ENCODE measurements around the gene SETD1A. TPM values are rescaled to one million over a fixed set of nuclear protein-coding genes. Genes with fewer than 3 reads are reported as not detected.
A peak's percentile ranks its signal among the peaks of the same experiment; 100 is the strongest.

Gene SETD1A
- total RNA-seq, 1 donor from 2014 or later, result 33.4 TPM

GRCh38 chr16:30953111-30953510, 4.4 kb upstream of the SETD1A start:
- H3K4me3 Mint-ChIP-seq, result no peak overlapping the region
- DNase-seq (ENCODE audit: low read depth, low spot score), result no peak
- H3K27me3 Mint-ChIP-seq (ENCODE audit: low read depth), result peaks cover 8% of the 10 kb centered on the region
- TF ChIP-seq, protein P1, sequence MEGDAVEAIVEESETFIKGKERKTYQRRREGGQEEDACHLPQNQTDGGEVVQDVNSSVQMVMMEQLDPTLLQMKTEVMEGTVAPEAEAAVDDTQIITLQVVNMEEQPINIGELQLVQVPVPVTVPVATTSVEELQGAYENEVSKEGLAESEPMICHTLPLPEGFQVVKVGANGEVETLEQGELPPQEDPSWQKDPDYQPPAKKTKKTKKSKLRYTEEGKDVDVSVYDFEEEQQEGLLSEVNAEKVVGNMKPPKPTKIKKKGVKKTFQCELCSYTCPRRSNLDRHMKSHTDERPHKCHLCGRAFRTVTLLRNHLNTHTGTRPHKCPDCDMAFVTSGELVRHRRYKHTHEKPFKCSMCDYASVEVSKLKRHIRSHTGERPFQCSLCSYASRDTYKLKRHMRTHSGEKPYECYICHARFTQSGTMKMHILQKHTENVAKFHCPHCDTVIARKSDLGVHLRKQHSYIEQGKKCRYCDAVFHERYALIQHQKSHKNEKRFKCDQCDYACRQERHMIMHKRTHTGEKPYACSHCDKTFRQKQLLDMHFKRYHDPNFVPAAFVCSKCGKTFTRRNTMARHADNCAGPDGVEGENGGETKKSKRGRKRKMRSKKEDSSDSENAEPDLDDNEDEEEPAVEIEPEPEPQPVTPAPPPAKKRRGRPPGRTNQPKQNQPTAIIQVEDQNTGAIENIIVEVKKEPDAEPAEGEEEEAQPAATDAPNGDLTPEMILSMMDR (conservative IDR thresholded peaks at IDR 0.05), result no peak
- H3K9me3 Mint-ChIP-seq, result no peaks in the 10 kb centered on the region
- peaks cover 26% of the 10 kb centered on the region for H3K4me1 Mint-ChIP-seq
- no peaks in the 10 kb centered on the region for H3K36me3 Mint-ChIP-seq (ENCODE audit: low read depth)
- H3K27ac Mint-ChIP-seq (ENCODE audit: unreplicated experiment), result no peak overlapping the region

DNA sequence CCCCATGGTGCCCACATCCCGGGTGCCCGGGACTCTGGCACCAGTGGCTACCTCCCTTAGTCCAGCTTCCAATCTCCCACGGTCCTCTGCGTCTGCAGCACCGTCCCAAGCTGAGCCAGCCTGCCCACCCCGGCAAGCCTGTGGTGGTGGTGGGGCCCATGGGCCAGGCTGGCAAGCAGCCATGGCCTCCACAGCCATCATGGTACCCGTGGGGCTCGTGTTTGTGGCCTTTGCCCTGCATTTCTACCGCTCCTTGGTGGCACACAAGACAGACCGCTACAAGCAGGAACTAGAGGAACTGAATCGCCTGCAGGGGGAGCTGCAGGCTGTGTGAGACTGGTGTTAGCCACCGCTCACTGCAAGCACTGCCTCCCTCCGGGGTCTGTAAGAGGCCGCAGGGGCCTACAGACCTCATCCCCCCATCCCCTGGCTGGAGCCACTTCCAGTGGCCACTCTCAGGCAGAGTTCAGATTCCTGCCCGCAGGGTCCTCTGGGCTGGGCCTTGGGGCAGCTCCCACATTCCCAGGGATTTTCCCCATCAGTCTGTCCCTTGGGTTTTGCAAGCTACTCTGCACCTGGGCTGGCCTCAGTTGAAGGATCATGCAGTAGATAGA, 3.9 kb upstream of the SETD1A start:
- H3K4me3 Mint-ChIP-seq, result peak overlapping the region; percentile 84

GRCh38 chr16:30954993-30955392, 2.6 kb upstream of the SETD1A start:
- no peak overlapping the region for H3K27ac Mint-ChIP-seq (ENCODE audit: unreplicated experiment)
- H3K4me1 Mint-ChIP-seq, result peaks cover 34% of the 10 kb centered on the region
- TF ChIP-seq, protein P1 (conservative IDR thresholded peaks at IDR 0.05), result no peak
- no peaks in the 10 kb centered on the region for H3K9me3 Mint-ChIP-seq
- H3K27me3 Mint-ChIP-seq (ENCODE audit: low read depth), result peaks cover 8% of the 10 kb centered on the region
- H3K4me3 Mint-ChIP-seq, result peak overlapping the region; percentile 84
- H3K36me3 Mint-ChIP-seq (ENCODE audit: low read depth), result peaks cover 8% of the 10 kb centered on the region
- DNase-seq (ENCODE audit: low read depth, low spot score), result no peak

More for the DNA sequence above, 3.9 kb upstream of the SETD1A start:
- no peaks in the 10 kb centered on the region for H3K36me3 Mint-ChIP-seq (ENCODE audit: low read depth)
- H3K9me3 Mint-ChIP-seq, result no peaks in the 10 kb centered on the region
- peak; percentile 80 for DNase-seq (ENCODE audit: low read depth, low spot score)
- H3K27ac Mint-ChIP-seq (ENCODE audit: unreplicated experiment), result no peak overlapping the region
- H3K4me1 Mint-ChIP-seq, result peaks cover 27% of the 10 kb centered on the region
- TF ChIP-seq, protein P1 (conservative IDR thresholded peaks at IDR 0.05), result peak; percentile 77
- peaks cover 8% of the 10 kb centered on the region for H3K27me3 Mint-ChIP-seq (ENCODE audit: low read depth)

DNA sequence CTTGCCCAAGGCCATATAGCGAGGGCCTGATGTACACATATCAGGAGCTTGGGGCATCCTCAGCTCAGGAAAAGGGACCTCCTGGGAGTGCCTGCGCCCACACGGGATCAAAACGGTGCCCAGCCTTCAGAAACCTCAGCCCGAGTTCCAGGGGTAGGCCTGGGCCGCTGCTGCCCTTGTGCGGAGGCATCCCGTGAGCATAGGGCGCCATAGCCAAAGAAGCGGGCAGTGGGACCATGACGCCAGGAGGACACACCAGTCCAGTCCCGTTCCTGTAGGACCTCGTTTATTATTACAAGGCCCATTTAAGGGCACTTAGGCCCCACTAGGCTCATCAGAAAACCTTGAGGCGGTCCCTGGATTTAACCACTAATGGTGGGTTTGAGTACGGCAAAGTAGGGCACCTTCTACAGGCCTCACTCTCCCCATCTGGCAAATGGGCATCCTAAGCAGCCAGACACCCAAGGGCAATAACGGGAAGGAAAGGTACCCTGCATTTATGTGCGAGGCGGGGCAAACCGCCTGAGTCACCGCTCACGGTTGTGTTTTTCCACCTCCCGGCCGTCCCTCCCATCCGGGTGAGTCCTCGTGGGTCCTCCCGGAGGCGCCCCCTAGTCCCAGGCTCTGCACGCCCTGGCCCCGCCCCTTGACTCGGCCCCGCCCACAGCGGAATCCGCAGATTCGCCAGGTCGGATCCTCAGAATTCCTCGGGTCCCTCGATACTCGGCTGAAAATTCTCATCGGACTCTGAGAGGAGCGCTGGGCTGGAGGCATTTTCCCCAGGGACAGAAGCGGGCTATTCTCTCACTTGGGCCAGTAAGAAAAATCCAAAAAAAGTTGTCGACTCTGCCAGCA, 726 bp upstream of the SETD1A start:
- peaks cover 16% of the 10 kb centered on the region for H3K36me3 Mint-ChIP-seq (ENCODE audit: low read depth)
- peak overlapping the region; percentile 99 for H3K4me3 Mint-ChIP-seq
- H3K9me3 Mint-ChIP-seq, result no peaks in the 10 kb centered on the region
- H3K4me1 Mint-ChIP-seq, result peaks cover 32% of the 10 kb centered on the region
- H3K27ac Mint-ChIP-seq (ENCODE audit: unreplicated experiment), result peak overlapping the region; percentile 100
- peaks cover 8% of the 10 kb centered on the region for H3K27me3 Mint-ChIP-seq (ENCODE audit: low read depth)
- peak; percentile 82 for DNase-seq (ENCODE audit: low read depth, low spot score)
- TF ChIP-seq, protein P1 (conservative IDR thresholded peaks at IDR 0.05), result peak; percentile 36

- Mint-ChIP-seq H3K36me3 (ENCODE audit: low read depth) (peaks cover 19% of the 10 kb centered on the region), H3K4me1 (peaks cover 31% of the 10 kb centered on the region), H3K27ac (ENCODE audit: unreplicated experiment) (peak overlapping the region; percentile 93), H3K4me3 (peak overlapping the region; percentile 93), H3K9me3 (no peaks in the 10 kb centered on the region), H3K27me3 (ENCODE audit: low read depth) (peaks cover 8% of the 10 kb centered on the region)
- peak; percentile 50 for DNase-seq (ENCODE audit: low read depth, low spot score)
- TF ChIP-seq, protein P1 (conservative IDR thresholded peaks at IDR 0.05), result no peak
Measured at GRCh38 chr16:30958175-30959079, 873 bp downstream of the SETD1A start.
